T-helper 1 cell treated with Interleukin-12 subunit alpha and Interleukin-12 subunit beta and Interleukin-4 antibody, amounts not matched to agents 30 μg/mL and 1 μg/mL, for 36 hours (primary cell): ENCODE measurements around the gene SLC14A1.

Experiments
- H3K27ac Mint-ChIP-seq: one replicate; pipeline ENCODE4 v1.8.0; 2021; ENCODE audit warnings: mild to moderate bottlenecking, mixed read lengths
- H3K27me3 Mint-ChIP-seq: one replicate; pipeline ENCODE4 v1.8.0; 2021; ENCODE audit warnings: low read depth, mixed read lengths
- H3K36me3 Mint-ChIP-seq: one replicate; pipeline ENCODE4 v1.8.0; 2021; ENCODE audit warnings: low read depth, mixed read lengths
- H3K4me1 Mint-ChIP-seq: one replicate; pipeline ENCODE4 v1.8.0; 2021; ENCODE audit warnings: low read depth, mixed read lengths
- H3K4me3 Mint-ChIP-seq: one replicate; pipeline ENCODE4 v1.8.0; 2021; ENCODE audit warnings: mild to moderate bottlenecking, moderate library complexity, mixed read lengths
- H3K9me3 Mint-ChIP-seq: one replicate; pipeline ENCODE4 v1.8.0; 2021; ENCODE audit warnings: mixed read lengths

SLC14A1 gene

DNA sequence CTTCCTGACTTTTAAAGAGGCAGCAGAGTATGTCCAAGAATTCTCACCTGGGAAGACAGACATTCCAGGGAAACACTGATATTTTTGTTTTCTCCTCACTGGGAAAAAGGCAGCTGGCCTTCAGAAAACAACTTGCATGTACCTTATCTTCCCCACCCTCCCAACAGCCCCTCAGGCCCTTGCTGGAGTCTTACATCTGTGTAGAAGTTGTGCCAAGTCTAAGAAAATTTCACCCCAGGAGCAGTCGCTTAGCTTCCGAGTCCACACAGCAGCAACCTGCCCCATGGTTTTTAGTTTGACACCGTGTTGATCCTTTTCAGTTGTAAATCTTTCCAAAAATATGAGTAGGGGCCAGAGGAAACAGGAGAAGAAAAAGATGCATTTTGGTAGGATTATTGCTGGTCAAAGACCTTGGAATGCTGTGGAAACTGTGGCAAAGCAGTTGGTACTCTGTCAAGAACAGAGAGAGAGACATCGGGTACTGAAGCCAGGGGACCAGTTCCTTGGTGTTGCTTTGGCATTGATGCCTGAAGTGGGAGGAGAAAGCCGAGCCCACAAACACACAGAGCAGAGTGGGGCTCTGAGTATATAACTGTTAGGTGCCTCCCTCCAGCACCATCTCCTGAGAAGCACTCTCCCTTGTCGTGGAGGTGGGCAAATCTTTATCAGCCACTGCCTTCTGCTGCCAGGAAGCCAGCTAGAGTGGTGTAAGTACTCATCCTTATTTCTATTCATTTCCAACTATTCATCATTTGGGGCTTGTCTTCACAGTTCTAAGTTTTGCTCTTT is at the start of gene SLC14A1:
SLC14A1 (plus strand) TSS at position 615 of the 789 bp plus-strand sequence. CDS start 6,140 bp downstream, outside the sequence.
- Mint-ChIP-seq H3K4me3 (no peak within 1 kb of the TSS), H3K27me3 (peaks cover 35% of the 10 kb centered on the region), H3K9me3 (no peaks in the 10 kb centered on the region), H3K36me3 (no peaks in the 10 kb centered on the region), H3K27ac (no peak within 1 kb of the TSS), H3K4me1 (peaks cover 2% of the 10 kb centered on the region)

DNA sequence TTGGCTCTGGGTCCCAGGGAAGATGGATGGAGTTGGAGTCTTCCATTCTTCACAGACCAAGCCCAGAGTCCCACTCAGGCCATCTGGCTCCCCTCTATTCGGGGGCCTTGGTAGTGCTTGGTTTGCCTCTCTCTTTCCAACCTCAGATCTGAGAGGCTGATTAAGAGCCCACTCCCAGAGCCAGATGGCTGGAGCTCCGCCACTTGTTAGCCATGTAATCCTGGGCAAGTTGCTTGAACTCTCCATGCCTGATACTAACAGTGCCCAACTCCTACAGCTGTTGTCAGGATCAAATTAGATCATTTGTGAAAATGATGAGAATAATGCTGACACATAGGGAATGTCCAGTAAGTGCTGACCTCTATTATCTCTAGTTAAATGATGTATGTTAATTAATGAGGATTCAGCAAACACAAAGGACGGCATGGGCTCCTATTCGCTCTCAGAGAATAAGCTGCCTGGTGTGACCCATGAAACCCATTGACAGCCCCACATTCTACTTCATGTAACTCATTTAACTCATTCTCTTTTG is 46.6 kb upstream of the SLC14A1 start:
- no peaks in the 10 kb centered on the region for H3K36me3 Mint-ChIP-seq
- no peak overlapping the region for H3K27ac Mint-ChIP-seq
- H3K9me3 Mint-ChIP-seq, result no peaks in the 10 kb centered on the region
- H3K4me3 Mint-ChIP-seq, result no peak overlapping the region
- peaks cover 82% of the 10 kb centered on the region for H3K27me3 Mint-ChIP-seq
- peaks cover 3% of the 10 kb centered on the region for H3K4me1 Mint-ChIP-seq

DNA sequence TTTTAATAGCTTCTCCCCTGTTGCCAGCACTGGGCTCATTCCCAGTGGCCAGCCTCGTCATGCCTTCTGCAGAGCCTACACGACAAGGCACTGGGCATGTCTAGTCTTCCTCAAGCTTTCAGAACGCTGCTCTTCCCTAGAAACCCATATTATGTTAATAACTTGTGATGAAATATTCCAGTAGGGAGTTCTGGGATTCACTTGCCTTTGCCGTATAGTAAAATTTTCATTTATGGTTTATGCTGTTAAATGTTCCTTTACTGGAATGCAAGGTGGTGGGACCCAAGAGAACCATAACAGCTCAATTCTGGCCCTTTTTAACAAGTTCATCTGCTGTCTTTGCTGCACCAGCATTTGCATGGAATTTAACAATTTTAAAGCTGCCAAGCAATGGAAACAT is 45.5 kb upstream of the SLC14A1 start:
- Mint-ChIP-seq H3K4me1 (peaks cover 3% of the 10 kb centered on the region), H3K36me3 (no peaks in the 10 kb centered on the region), H3K4me3 (no peak overlapping the region), H3K9me3 (no peaks in the 10 kb centered on the region), H3K27me3 (peaks cover 84% of the 10 kb centered on the region), H3K27ac (no peak overlapping the region)

DNA sequence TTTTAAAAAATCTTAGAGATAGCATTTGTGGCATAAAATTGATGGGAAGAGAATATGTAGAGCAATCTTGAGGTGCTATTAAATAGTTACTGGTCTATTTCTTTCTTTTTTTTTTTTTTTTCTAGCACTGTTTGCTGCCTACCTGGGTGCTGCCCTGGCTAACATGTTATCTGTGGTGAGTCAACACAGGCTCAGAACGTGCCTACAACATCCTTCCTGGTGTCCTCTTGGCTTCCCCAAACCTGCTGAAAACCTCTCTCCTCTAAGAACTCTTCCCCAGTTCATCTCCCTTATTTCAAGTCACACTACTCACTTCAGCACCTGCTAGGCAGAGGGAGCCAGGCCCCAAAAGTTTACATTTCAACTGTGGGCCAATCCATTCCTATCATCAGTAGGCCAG is 45.1 kb upstream of the SLC14A1 start:
- Mint-ChIP-seq H3K27me3 (peaks cover 84% of the 10 kb centered on the region), H3K27ac (no peak overlapping the region), H3K36me3 (no peaks in the 10 kb centered on the region), H3K4me3 (no peak overlapping the region), H3K9me3 (no peaks in the 10 kb centered on the region), H3K4me1 (peaks cover 3% of the 10 kb centered on the region)

DNA sequence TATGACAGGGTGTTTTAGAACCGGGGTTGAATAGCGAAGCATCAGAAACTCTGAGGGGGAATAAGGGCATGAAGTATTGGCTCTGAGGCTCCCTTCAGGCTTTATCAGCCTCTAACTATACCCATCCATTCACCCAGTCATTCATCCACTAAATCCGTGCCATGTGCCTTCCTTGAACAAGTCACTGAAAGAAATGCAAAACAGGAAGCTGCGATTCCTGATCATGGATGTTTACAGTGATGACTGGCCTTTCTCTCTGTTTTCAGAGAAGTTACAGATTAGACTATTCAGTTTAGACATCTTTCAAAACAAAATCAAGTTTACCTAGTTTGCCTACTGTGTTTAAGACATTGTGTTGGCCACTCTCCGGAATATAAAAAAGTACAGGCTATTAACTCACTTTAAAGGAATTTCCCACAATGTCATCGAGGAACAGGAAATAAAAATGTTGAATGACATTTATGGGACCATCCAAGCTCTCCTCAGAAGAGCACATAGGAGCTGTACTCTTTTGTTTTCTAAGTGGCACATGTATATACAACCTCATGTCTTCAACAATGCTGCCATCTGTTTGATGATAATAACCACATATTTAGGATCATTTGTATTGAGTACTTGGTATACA is 43.8 kb upstream of the SLC14A1 start:
- H3K27me3 Mint-ChIP-seq, result peaks cover 85% of the 10 kb centered on the region
- no peaks in the 10 kb centered on the region for H3K9me3 Mint-ChIP-seq
- H3K4me3 Mint-ChIP-seq, result no peak overlapping the region
- H3K4me1 Mint-ChIP-seq, result peaks cover 4% of the 10 kb centered on the region
- no peak overlapping the region for H3K27ac Mint-ChIP-seq
- H3K36me3 Mint-ChIP-seq, result no peaks in the 10 kb centered on the region

DNA sequence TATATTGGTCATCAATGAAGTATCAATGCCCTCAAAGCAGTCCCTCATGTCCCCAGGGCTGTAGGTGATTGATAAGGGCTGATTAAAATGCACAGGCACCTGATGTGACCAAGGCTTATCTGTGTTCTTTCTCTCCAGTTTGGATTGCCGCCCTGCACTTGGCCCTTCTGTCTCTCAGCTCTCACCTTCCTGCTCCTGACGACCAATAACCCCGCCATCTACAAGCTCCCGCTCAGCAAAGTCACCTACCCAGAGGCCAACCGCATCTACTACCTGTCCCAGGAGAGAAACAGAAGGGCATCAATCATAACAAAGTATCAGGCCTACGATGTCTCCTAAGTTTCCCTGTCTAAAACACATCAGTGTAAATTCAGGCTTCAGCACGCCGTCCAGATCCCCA is 41.8 kb upstream of the SLC14A1 start:
- Mint-ChIP-seq H3K36me3 (no peaks in the 10 kb centered on the region), H3K9me3 (no peaks in the 10 kb centered on the region), H3K27ac (no peak overlapping the region), H3K4me1 (peaks cover 22% of the 10 kb centered on the region), H3K27me3 (peaks cover 83% of the 10 kb centered on the region), H3K4me3 (no peak overlapping the region)

DNA sequence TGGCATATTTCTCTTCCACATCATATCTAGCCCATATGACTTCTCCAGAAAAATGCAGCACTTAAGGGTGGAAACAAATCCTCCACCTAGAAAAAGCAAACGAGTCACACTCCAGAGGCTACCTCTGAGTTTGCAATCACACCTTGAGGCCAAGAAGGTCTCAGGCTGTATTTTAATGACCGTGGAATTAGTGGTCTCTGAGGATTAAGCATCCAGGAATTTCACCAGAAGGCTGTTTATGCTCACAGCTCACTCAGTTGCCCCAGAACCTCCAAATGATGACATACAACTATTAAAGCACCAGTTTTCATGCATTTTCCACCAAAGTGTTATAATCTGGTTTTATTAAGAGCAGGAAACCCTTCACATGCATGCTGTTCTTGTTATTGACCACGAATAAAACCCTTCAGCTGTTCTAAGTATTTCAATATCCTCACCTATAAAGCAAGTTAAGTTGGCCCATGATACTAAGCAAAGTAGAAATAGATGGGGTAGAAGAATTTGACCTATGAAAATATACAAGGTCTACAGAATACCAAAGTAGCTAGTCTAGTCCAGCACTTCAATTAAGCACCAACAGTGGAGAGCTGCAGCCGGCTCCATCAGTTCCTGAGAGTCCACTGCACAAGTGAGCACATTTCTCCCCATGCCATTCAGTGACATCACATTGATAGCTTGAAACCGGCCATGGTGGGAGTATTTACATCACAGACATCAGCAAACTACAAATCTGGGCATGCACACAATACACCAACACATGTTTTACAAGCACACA is 39.5 kb upstream of the SLC14A1 start:
- H3K4me1 Mint-ChIP-seq, result peaks cover 41% of the 10 kb centered on the region
- no peaks in the 10 kb centered on the region for H3K36me3 Mint-ChIP-seq
- H3K9me3 Mint-ChIP-seq, result no peaks in the 10 kb centered on the region
- H3K4me3 Mint-ChIP-seq, result no peak overlapping the region
- H3K27me3 Mint-ChIP-seq, result peaks cover 80% of the 10 kb centered on the region
- no peak overlapping the region for H3K27ac Mint-ChIP-seq

DNA sequence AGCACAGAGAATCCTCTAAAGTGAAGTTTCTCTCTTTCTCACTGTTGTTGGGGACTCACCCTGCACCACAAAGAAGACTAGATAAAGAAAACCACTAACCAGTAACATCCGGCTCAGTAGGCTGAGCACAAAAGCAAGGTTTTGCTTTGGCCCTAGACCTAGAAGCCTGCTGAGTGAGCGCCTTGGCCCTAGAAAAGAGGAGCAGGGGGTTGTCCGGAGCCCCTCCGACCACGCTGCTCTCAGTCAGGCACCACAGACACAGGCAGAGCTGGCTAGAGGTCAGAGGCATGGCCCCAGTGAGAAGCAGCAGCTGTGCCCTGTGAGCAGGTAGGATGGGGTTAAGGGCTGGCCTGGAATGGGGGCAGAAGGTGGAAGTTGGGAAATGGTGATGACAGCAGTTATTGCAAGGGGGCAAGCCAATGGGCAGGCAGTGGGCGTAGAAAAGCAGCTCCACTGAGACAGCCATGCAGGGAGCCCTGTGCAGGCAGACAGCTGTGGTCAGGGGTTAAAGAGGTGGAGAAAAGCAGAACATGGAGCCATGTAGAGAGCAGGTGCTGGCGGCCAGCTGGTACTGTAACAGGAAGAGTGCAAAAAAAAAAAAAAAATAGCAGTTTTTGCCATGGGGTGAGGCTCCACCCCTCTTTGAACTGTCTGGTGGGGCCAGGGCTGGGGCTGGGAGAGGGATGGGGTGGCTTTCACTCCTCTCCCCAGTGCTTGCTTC is 36.9 kb upstream of the SLC14A1 start:
- peaks cover 43% of the 10 kb centered on the region for H3K4me1 Mint-ChIP-seq
- no peaks in the 10 kb centered on the region for H3K36me3 Mint-ChIP-seq
- no peaks in the 10 kb centered on the region for H3K9me3 Mint-ChIP-seq
- H3K27ac Mint-ChIP-seq, result peak overlapping the region; percentile 90
- H3K27me3 Mint-ChIP-seq, result peaks cover 81% of the 10 kb centered on the region
- peak overlapping the region; percentile 90 for H3K4me3 Mint-ChIP-seq

DNA sequence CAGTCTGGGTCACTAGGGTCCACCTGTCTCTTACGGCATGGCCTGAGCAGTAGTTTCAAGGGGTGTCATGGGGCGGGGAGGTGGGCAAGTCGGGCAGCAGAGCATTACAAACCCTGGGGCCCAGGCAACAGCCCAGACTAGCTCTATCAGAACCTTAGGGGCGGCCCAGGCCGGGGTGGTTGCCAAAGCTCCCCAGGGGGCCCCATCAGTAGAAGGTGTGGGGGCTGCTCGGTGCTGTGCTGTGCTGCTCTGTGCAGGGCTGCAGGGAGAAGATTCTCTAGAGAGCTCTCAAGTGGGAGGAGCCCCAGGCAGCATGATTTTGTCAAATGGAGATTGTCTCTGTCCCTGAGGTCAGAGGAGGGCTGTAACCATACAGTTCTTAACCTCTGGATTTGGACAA is 36.4 kb upstream of the SLC14A1 start:
- Mint-ChIP-seq H3K27ac (peak overlapping the region; percentile 90), H3K36me3 (no peaks in the 10 kb centered on the region), H3K4me1 (peaks cover 43% of the 10 kb centered on the region)

DNA sequence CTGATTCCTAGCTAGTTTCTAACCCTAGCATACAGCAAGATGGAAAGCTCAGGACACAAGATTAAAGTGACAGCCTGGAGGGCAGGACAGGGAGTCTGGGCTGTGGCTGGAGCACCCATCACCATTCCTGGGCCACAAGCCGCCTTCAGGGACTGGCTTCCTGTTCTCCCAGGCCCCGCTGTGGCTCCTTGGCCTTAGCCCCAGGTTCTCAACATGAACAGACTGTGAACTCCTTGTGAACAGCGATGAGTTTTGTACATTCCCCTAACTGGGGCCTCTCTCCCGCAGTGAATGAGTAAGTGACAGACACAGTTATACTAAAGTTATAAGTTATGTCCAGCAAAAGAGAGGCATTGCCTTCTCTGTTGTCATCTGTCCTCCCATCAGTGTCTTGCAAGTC is 35.9 kb upstream of the SLC14A1 start:
- peak overlapping the region; percentile 19 for H3K4me3 Mint-ChIP-seq
- peaks cover 43% of the 10 kb centered on the region for H3K4me1 Mint-ChIP-seq
- H3K9me3 Mint-ChIP-seq, result no peaks in the 10 kb centered on the region
- H3K36me3 Mint-ChIP-seq, result no peaks in the 10 kb centered on the region
- H3K27ac Mint-ChIP-seq, result peak overlapping the region; percentile 18
- peaks cover 81% of the 10 kb centered on the region for H3K27me3 Mint-ChIP-seq

More for the DNA sequence above, 36.4 kb upstream of the SLC14A1 start:
- Mint-ChIP-seq H3K4me3 (peak overlapping the region; percentile 90), H3K27me3 (peaks cover 81% of the 10 kb centered on the region), H3K9me3 (no peaks in the 10 kb centered on the region)

DNA sequence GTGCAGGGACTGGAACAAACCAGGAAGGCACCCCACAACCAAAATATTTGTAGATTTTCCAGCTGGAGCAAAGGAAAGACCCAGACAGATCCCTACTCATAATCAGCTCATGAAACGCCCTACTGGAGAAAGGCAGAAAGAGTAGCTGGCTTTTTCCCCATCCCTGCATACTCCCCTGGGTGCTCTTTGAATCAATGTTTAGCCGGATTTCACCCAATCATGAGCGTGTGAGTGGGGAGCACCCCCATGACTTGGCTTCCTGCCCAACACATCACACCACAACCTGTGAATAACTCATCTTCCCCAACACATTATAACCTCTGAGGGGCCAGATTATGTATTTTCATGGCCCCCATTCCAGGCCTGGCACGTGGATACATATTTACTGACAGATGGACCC is 35.1 kb upstream of the SLC14A1 start:
- Mint-ChIP-seq H3K4me1 (peaks cover 43% of the 10 kb centered on the region), H3K36me3 (no peaks in the 10 kb centered on the region), H3K27ac (peak overlapping the region; percentile 2), H3K27me3 (peaks cover 79% of the 10 kb centered on the region), H3K4me3 (peak overlapping the region; percentile 19), H3K9me3 (peaks cover 2% of the 10 kb centered on the region)

DNA sequence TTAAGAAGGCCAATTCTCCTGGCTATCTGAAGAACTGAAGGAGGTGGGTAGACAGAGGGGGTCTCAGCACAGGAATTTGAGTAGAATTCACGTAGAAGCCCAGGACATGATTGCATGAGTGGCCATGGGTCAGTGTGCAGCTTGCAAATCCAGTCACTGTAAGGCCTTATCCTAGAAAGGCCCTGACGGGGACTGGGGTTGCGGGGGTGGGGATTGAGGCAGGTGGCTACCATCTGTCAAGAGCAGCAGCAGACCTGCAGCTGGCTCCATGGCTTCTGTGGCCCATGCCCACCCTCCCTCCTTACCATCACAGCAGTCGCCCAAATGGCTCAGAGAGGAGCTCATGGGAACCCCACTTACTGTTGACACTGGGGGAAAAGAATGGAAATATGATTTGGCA is 34.6 kb upstream of the SLC14A1 start:
- peaks cover 76% of the 10 kb centered on the region for H3K27me3 Mint-ChIP-seq

DNA sequence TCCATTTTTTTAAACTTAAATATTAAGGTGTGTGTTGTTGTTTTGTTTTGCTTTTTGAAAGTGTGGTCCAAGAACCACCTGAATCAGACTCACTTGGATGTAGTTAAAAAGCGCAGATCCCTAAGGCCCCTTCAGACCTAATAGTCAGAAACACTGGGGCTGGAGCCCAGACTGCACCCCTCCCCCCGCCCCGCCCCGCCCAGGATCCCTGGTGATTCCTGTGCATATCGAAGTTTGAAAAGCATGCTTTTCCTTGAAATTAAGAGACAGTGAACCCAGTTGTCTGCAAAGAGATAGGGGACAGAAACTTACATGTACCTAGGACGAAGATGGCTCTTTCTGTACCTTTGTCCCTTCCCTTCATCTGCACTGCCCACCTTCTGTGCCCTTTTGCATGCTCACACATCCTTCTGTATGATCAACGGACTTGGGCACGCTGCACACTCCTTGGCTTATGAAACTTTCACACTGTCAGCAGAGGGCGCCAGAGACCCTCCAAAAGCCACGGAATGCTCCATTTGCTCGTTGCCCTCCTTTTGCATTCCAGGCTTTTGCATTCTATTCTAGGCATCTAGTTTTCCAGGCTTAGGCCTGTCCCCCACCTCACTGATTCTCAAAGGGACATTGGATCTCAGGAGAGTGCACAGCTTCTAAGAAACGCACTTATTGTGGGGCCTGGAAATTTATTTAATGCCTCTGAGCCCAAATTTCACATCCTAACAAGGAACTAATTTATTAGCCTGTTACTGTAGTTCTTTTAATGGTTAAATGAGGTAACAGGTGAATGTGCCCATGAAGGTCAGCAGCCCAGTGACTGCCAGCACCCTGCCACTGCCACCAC is 32.8 kb upstream of the SLC14A1 start:
- no peaks in the 10 kb centered on the region for H3K36me3 Mint-ChIP-seq
- H3K4me1 Mint-ChIP-seq, result peaks cover 33% of the 10 kb centered on the region
- no peak overlapping the region for H3K4me3 Mint-ChIP-seq
- no peak overlapping the region for H3K27ac Mint-ChIP-seq
- peaks cover 73% of the 10 kb centered on the region for H3K27me3 Mint-ChIP-seq
- peaks cover 4% of the 10 kb centered on the region for H3K9me3 Mint-ChIP-seq

More for the DNA sequence above, 34.6 kb upstream of the SLC14A1 start:
- Mint-ChIP-seq H3K36me3 (no peaks in the 10 kb centered on the region), H3K4me3 (no peak overlapping the region), H3K9me3 (peaks cover 4% of the 10 kb centered on the region), H3K27ac (no peak overlapping the region), H3K4me1 (peaks cover 43% of the 10 kb centered on the region)
